Neuronal stem cell (in vitro differentiated cells): ENCODE data around the gene CCDC136.

Experiments used
- DNase-seq: peaks from one replicate; pipeline ENCODE4 v3.0.0-alpha.2; 2013; ENCODE audit warnings: low spot score
- H2AFZ ChIP-seq: one replicate; pipeline ENCODE4 v1.6.1; 2013; ENCODE audit warnings: mild to moderate bottlenecking, low read length, inconsistent platforms
- H2AK5ac ChIP-seq: 2 replicates; pipeline ENCODE4 v1.6.1; 2013; ENCODE audit warnings: low read depth, mild to moderate bottlenecking, inconsistent platforms, low read length, moderate library complexity, mixed read lengths
- H2BK120ac ChIP-seq: 2 replicates; pipeline ENCODE4 v1.6.1; 2013; ENCODE audit warnings: low read depth, mild to moderate bottlenecking, inconsistent platforms, low read length, moderate library complexity, mixed read lengths
- H2BK12ac ChIP-seq: one replicate; pipeline ENCODE4 v1.6.1; 2013; ENCODE audit warnings: low read length, inconsistent platforms
- H2BK15ac ChIP-seq: 2 replicates; pipeline ENCODE4 v1.6.1; 2013; ENCODE audit warnings: mild to moderate bottlenecking, low read length, inconsistent platforms, mixed read lengths
- H2BK5ac ChIP-seq: one replicate; pipeline ENCODE4 v1.6.1; 2013; ENCODE audit warnings: inconsistent platforms, mild to moderate bottlenecking, low read length, moderate library complexity
- H3K14ac ChIP-seq: one replicate; pipeline ENCODE4 v1.6.1; 2013; ENCODE audit warnings: low read length, inconsistent platforms
- H3K18ac ChIP-seq: 2 replicates; pipeline ENCODE4 v1.6.1; 2013; ENCODE audit warnings: low read length, inconsistent platforms
- H3K23ac ChIP-seq: 2 replicates; pipeline ENCODE4 v1.6.1; 2013; ENCODE audit warnings: low read depth, mild to moderate bottlenecking, mixed read lengths, low read length, inconsistent platforms; ENCODE audit not compliant: poor library complexity
- H3K27ac ChIP-seq: replicated peaks from 3 replicates; pipeline ENCODE4 v1.5.1; 2013; ENCODE audit warnings: low read length, inconsistent platforms
- H3K27me3 ChIP-seq, 3 experiments: 2 replicates each; pipeline ENCODE4 v1.6.1; 2013; ENCODE audit warnings: low read length in 3 of 3, mild to moderate bottlenecking in 2 of 3, inconsistent platforms in 1 of 3, low read depth in 1 of 3, mixed read lengths in 1 of 3, moderate library complexity in 1 of 3; ENCODE audit not compliant: control insufficient read depth in 3 of 3, insufficient read depth in 3 of 3
- H3K36me3 ChIP-seq, 2 donors: replicated peaks in 1 of 2; 2 replicates each; pipeline ENCODE4 v1.6.1; 2013; ENCODE audit warnings: low read length in 2 of 2; ENCODE audit not compliant: control insufficient read depth in 2 of 2, insufficient read depth in 2 of 2
- H3K4ac ChIP-seq: 2 replicates; pipeline ENCODE4 v1.6.1; 2013; ENCODE audit warnings: inconsistent platforms, mild to moderate bottlenecking, low read length, moderate library complexity
- H3K4me1 ChIP-seq, 2 donors: 1 replicate in 1 of 2; 2 replicates in 1 of 2; pipeline ENCODE4 v1.6.1; 2013; ENCODE audit warnings: low read length in 2 of 2, low read depth in 1 of 2; ENCODE audit not compliant: control insufficient read depth in 2 of 2, insufficient read depth in 1 of 2
- H3K4me2 ChIP-seq: one replicate; pipeline ENCODE4 v1.6.1; 2013; ENCODE audit warnings: mild to moderate bottlenecking, low read length, inconsistent platforms; ENCODE audit not compliant: insufficient read depth, poor library complexity, severe bottlenecking
- H3K4me3 ChIP-seq, 2 donors: 2 replicates each; pipeline ENCODE4 v1.5.1; 2013; ENCODE audit warnings: low read length in 2 of 2, mild to moderate bottlenecking in 2 of 2, inconsistent platforms in 1 of 2, moderate library complexity in 1 of 2
- H3K79me1 ChIP-seq: one replicate; pipeline ENCODE4 v1.6.1; 2013; ENCODE audit warnings: low read depth, mild to moderate bottlenecking, inconsistent platforms, low read length, moderate library complexity
- H3K9ac ChIP-seq: one replicate; pipeline ENCODE4 v1.6.1; 2013; ENCODE audit warnings: mild to moderate bottlenecking, low read depth, low read length, inconsistent platforms; ENCODE audit not compliant: poor library complexity
- H3K9me3 ChIP-seq, 2 donors: replicated peaks in 1 of 2; 2 replicates each; pipeline versions ENCODE3 to v1.6.1; 2013; ENCODE audit warnings: low read length in 2 of 2, mild to moderate bottlenecking in 2 of 2, inconsistent platforms in 1 of 2, low read depth in 1 of 2, mixed read lengths in 1 of 2, moderate library complexity in 1 of 2; ENCODE audit not compliant: control insufficient read depth in 2 of 2, insufficient read depth in 1 of 2
- H4K8ac ChIP-seq: one replicate; pipeline ENCODE4 v1.6.1; 2013; ENCODE audit warnings: low read depth, mild to moderate bottlenecking, inconsistent platforms, low read length, moderate library complexity
- H4K91ac ChIP-seq: one replicate; pipeline ENCODE4 v1.6.1; 2013; ENCODE audit warnings: low read length, low read depth, mild to moderate bottlenecking, inconsistent platforms; ENCODE audit not compliant: poor library complexity
- WGBS, 2 donors: extraction: QIAGEN DNeasy Blood & Tissue Kit; methylation state at CpG; one replicate each; pipeline ENCODE4 v1.1.7; 2013; ENCODE audit warnings: missing lambda C conversion rate in 2 of 2, mixed read lengths in 1 of 2; ENCODE audit not compliant: insufficient read length in 2 of 2, insufficient replicate concordance in 1 of 2; ENCODE audit errors: extremely low coverage in 2 of 2; 5-methylcytosine and 5-hydroxymethylcytosine counted together

CCDC136 gene

GRCh38 chr7:128863433-128863989, 71.7 kb downstream of the CCDC136 start:
- no peak overlapping the region for H4K8ac ChIP-seq
- no peak overlapping the region for H3K23ac ChIP-seq
- peak overlapping the region; percentile 97 for H3K9ac ChIP-seq
- H3K9me3 ChIP-seq: no peaks in the 10 kb centered on the region
- peaks cover 15% of the 10 kb centered on the region in 2 donors for H3K36me3 ChIP-seq
- H3K4me2 ChIP-seq: peak overlapping the region; percentile 90
- H2BK12ac ChIP-seq: no peak overlapping the region
- no peak overlapping the region for H2AK5ac ChIP-seq
- peak overlapping the region; percentile 86 to 90 for H3K4me3 ChIP-seq
- no peak overlapping the region for H2BK120ac ChIP-seq
- peaks cover 0 to 13% (median 0%) of the 10 kb centered on the region in 3 experiments for H3K27me3 ChIP-seq
- no peak overlapping the region for H4K91ac ChIP-seq
- no peak overlapping the region for H2BK5ac ChIP-seq
- H3K79me1 ChIP-seq: no peaks in the 10 kb centered on the region
- H2BK15ac ChIP-seq: no peak overlapping the region
- no CpG with 5 or more reads among the region's 6 CpGs for WGBS, 2 donors
- H3K14ac ChIP-seq: no peak overlapping the region
- H3K18ac ChIP-seq: peak overlapping the region; percentile 28
- H3K27ac ChIP-seq: no peak overlapping the region
- H3K4me1 ChIP-seq: peaks cover 10 to 11% of the 10 kb centered on the region in 2 donors
- H2AFZ ChIP-seq: peak overlapping the region; percentile 89
- no peak overlapping the region for H3K4ac ChIP-seq
- DNase-seq: peak; percentile 51

GRCh38 chr7:128865303-128865702, 73.5 kb downstream of the CCDC136 start:
- Histone ChIP-seq H2BK5ac (no peak overlapping the region), H2BK12ac (no peak overlapping the region), H3K4me1 (peaks cover 3 to 16% of the 10 kb centered on the region in 2 donors), H4K91ac (no peak overlapping the region), H3K27me3 (peaks cover 0 to 30% (median 5%) of the 10 kb centered on the region in 3 experiments), H3K4me2 (no peak overlapping the region), H3K23ac (no peak overlapping the region), H4K8ac (no peak overlapping the region), H3K9ac (no peak overlapping the region), H3K18ac (no peak overlapping the region), H3K36me3 (peaks cover 14 to 15% of the 10 kb centered on the region in 2 donors), H2AK5ac (no peak overlapping the region), H3K4me3 (no peak overlapping the region), H3K9me3 (no peaks in the 10 kb centered on the region), H2BK15ac (no peak overlapping the region), H3K27ac (no peak overlapping the region), H3K14ac (no peak overlapping the region), H3K79me1 (no peaks in the 10 kb centered on the region), H3K4ac (no peak overlapping the region), H2BK120ac (no peak overlapping the region), H2AFZ (no peak overlapping the region)
- no peak for DNase-seq
- WGBS, 2 donors: no CpG with 5 or more reads among the region's 12 CpGs

GRCh38 chr7:128865996-128866877, 74.5 kb downstream of the CCDC136 start:
- no peak overlapping the region for H4K8ac ChIP-seq
- peaks cover 0 to 38% (median 14%) of the 10 kb centered on the region in 3 experiments for H3K27me3 ChIP-seq
- no CpG with 5 or more reads among the region's 27 CpGs for WGBS, 2 donors
- H2BK5ac ChIP-seq: no peak overlapping the region
- no peak overlapping the region for H2BK15ac ChIP-seq
- H3K79me1 ChIP-seq: no peaks in the 10 kb centered on the region
- no peak overlapping the region for H2AFZ ChIP-seq
- H3K23ac ChIP-seq: peak overlapping the region; percentile 81
- no peak for DNase-seq
- no peak overlapping the region for H3K4me2 ChIP-seq
- H3K9ac ChIP-seq: no peak overlapping the region
- H3K27ac ChIP-seq: no peak overlapping the region
- peaks cover 14 to 15% of the 10 kb centered on the region in 2 donors for H3K36me3 ChIP-seq
- H3K4ac ChIP-seq: no peak overlapping the region
- H2AK5ac ChIP-seq: no peak overlapping the region
- H3K4me3 ChIP-seq: no peak overlapping the region
- H3K9me3 ChIP-seq: no peaks in the 10 kb centered on the region
- no peak overlapping the region for H2BK120ac ChIP-seq
- peaks cover 3 to 16% of the 10 kb centered on the region in 2 donors for H3K4me1 ChIP-seq
- no peak overlapping the region for H4K91ac ChIP-seq
- H2BK12ac ChIP-seq: no peak overlapping the region
- no peak overlapping the region for H3K14ac ChIP-seq
- H3K18ac ChIP-seq: no peak overlapping the region

GRCh38 chr7:128867241-128867640, 75.5 kb downstream of the CCDC136 start:
- H3K9ac ChIP-seq: no peak overlapping the region
- H3K14ac ChIP-seq: no peak overlapping the region
- no peak overlapping the region for H2BK120ac ChIP-seq
- no peak overlapping the region for H2BK12ac ChIP-seq
- no peak for DNase-seq
- H2BK5ac ChIP-seq: no peak overlapping the region
- H3K36me3 ChIP-seq: peaks cover 14 to 15% of the 10 kb centered on the region in 2 donors
- H3K4ac ChIP-seq: no peak overlapping the region
- no peak overlapping the region for H3K4me2 ChIP-seq
- peaks cover 3 to 14% of the 10 kb centered on the region in 2 donors for H3K4me1 ChIP-seq
- H3K79me1 ChIP-seq: no peaks in the 10 kb centered on the region
- H3K18ac ChIP-seq: no peak overlapping the region
- WGBS, 2 donors: no CpG with 5 or more reads among the region's 4 CpGs
- H2AK5ac ChIP-seq: no peak overlapping the region
- no peak overlapping the region for H4K8ac ChIP-seq
- no peak overlapping the region for H3K4me3 ChIP-seq
- H2BK15ac ChIP-seq: no peak overlapping the region
- no peak overlapping the region for H3K27ac ChIP-seq
- no peak overlapping the region for H2AFZ ChIP-seq
- H3K23ac ChIP-seq: no peak overlapping the region
- peaks cover 0 to 40% (median 23%) of the 10 kb centered on the region in 3 experiments for H3K27me3 ChIP-seq
- no peaks in the 10 kb centered on the region for H3K9me3 ChIP-seq
- no peak overlapping the region for H4K91ac ChIP-seq
